ENCODE data around the gene VPS13D.

VPS13D gene

DNA sequence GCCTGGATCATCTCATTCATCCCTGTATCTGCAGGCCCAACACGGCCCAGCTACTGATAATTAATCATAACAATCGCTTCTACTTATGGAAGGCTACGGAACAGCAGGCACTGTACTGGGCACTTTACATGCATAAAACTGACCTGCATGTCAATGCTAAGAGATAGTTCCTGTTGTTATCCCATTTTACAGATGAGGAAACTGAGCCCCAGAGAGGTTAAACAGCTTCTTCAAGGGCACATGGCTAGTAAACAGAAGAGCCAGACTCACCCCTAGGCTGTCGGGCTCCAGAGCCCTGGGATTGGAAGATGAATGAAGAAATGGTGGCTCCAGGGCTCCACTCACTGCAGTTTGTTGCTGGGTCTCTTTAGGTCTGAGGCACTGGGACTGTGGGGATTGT, 27.3 kb upstream of the VPS13D start:
- Histone ChIP-seq H3K27me3 (ENCODE audit: control insufficient read depth, low read length) (0 out of 2 replicates have a peak, but pooled peaks cover 3% of the 10 kb centered on the region), H3K79me2 (ENCODE audit: control insufficient read depth, low read length) (no peaks in the 10 kb centered on the region), H3F3A (ENCODE audit: control insufficient read depth, insufficient read depth) (peaks cover under 1% of the 10 kb centered on the region; the same call in 1 of the 2 replicates), H3K9me3 (ENCODE audit: control insufficient read depth, insufficient read depth, low read length) (no peaks in the 10 kb centered on the region), H3K4me2 (ENCODE audit: low read length) (no peak overlapping the region), H4K20me1 (ENCODE audit: control insufficient read depth, insufficient read depth, low read depth, low read length) (no peaks in the 10 kb centered on the region), H3K9me2 (replicated peaks; ENCODE audit: control insufficient read depth, low read length) (no peaks in the 10 kb centered on the region), H3K4me1 (ENCODE audit: control insufficient read depth, low read length) (peaks cover 43% of the 10 kb centered on the region), H3K4me3 (ENCODE audit: low read length) (no peak overlapping the region), H3K27ac (ENCODE audit: low read depth, low read length) (no peak overlapping the region), H3K36me3 (ENCODE audit: control insufficient read depth, low read length) (no peaks in the 10 kb centered on the region)
- TF ChIP-seq CTCF (IDR thresholded peaks at IDR 0.05; ENCODE audit: low read depth, low read length, poor library complexity, severe bottlenecking) (no peak), EZH2phosphoT487 (IDR thresholded peaks at IDR 0.05; ENCODE audit: borderline replicate concordance, low read length) (no peak)

GRCh38 chr1:12203216-12204007, 26.4 kb upstream of the VPS13D start:
- no peaks in the 10 kb centered on the region for H3K9me2 ChIP-seq (replicated peaks; ENCODE audit: control insufficient read depth, low read length)
- 0 out of 2 replicates have a peak, but pooled peaks cover 3% of the 10 kb centered on the region for H3K27me3 ChIP-seq (ENCODE audit: control insufficient read depth, low read length)
- H3K9me3 ChIP-seq (ENCODE audit: control insufficient read depth, insufficient read depth, low read length): no peaks in the 10 kb centered on the region
- no peaks in the 10 kb centered on the region for H3K36me3 ChIP-seq (ENCODE audit: control insufficient read depth, low read length)
- no peak overlapping the region for H3K4me2 ChIP-seq (ENCODE audit: low read length)
- no peaks in the 10 kb centered on the region for H4K20me1 ChIP-seq (ENCODE audit: control insufficient read depth, insufficient read depth, low read depth, low read length)
- H3K79me2 ChIP-seq (ENCODE audit: control insufficient read depth, low read length): no peaks in the 10 kb centered on the region
- H3K4me3 ChIP-seq (ENCODE audit: low read length): no peak overlapping the region
- H3F3A ChIP-seq (ENCODE audit: control insufficient read depth, insufficient read depth): no peaks in the 10 kb centered on the region
- TF ChIP-seq CTCF (IDR thresholded peaks at IDR 0.05; ENCODE audit: low read depth, low read length, poor library complexity, severe bottlenecking) (peak; percentile 30), EZH2phosphoT487 (IDR thresholded peaks at IDR 0.05; ENCODE audit: borderline replicate concordance, low read length) (no peak)
- H3K27ac ChIP-seq (ENCODE audit: low read depth, low read length): no peak overlapping the region
- H3K4me1 ChIP-seq (ENCODE audit: control insufficient read depth, low read length): peaks cover 37% of the 10 kb centered on the region

- Histone ChIP-seq H3K4me2 (ENCODE audit: low read length) (no peak overlapping the region), H3K4me1 (ENCODE audit: control insufficient read depth, low read length) (peaks cover 37% of the 10 kb centered on the region), H3K27me3 (ENCODE audit: control insufficient read depth, low read length) (0 out of 2 replicates have a peak, but pooled peaks cover 3% of the 10 kb centered on the region), H3F3A (ENCODE audit: control insufficient read depth, insufficient read depth) (no peaks in the 10 kb centered on the region), H3K79me2 (ENCODE audit: control insufficient read depth, low read length) (no peaks in the 10 kb centered on the region), H3K4me3 (ENCODE audit: low read length) (no peak overlapping the region), H3K9me2 (replicated peaks; ENCODE audit: control insufficient read depth, low read length) (no peaks in the 10 kb centered on the region), H3K36me3 (ENCODE audit: control insufficient read depth, low read length) (no peaks in the 10 kb centered on the region), H3K9me3 (ENCODE audit: control insufficient read depth, insufficient read depth, low read length) (no peaks in the 10 kb centered on the region), H4K20me1 (ENCODE audit: control insufficient read depth, insufficient read depth, low read depth, low read length) (no peaks in the 10 kb centered on the region), H3K27ac (ENCODE audit: low read depth, low read length) (no peak overlapping the region)
- no peak for TF ChIP-seq CTCF (IDR thresholded peaks at IDR 0.05; ENCODE audit: low read depth, low read length, poor library complexity, severe bottlenecking)
- TF ChIP-seq EZH2phosphoT487 (IDR thresholded peaks at IDR 0.05; ENCODE audit: borderline replicate concordance, low read length): no peak
Observed at GRCh38 chr1:12204140-12204539, 25.7 kb upstream of the VPS13D start.

All from DOHH2 (cell line).